ENCODE data around the gene TLX1.

DNA sequence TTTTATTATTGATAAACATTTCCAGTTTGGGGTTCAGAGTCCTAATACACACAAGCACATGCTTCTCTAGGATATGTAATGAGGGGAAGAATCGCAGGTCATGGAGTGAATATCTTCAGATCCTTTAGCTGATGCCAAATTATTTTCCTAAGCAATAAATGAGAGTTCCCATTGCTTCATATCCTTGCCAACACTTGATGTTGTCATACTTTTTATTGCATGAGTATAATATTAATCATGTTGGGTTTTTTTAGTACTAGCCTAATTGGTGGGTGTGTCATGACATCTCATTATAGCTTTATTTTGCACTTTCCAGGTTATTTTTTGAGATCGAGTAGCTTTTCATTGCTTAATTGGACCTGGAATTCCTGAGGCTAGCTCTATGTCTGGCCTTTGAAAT, 35.3 kb downstream of the TLX1 start:
- no peak for TF ChIP-seq EZH2 (optimal IDR thresholded peaks at IDR 0.05; ENCODE audit: low read depth, low read length)
- no peak for TF ChIP-seq CTCF (IDR thresholded peaks at IDR 0.05; ENCODE audit: low read length)
